GM21423 (cell line): ENCODE results near the gene CLDN16.

Experiments
- ATAC-seq: cut with Tn5 transposase; IDR thresholded peaks from one replicate; pipeline ENCODE4 v1.9.1; 2021; ENCODE audit warnings: mild to moderate bottlenecking, moderate library complexity; ENCODE audit not compliant: unreplicated experiment

CLDN16 gene

DNA sequence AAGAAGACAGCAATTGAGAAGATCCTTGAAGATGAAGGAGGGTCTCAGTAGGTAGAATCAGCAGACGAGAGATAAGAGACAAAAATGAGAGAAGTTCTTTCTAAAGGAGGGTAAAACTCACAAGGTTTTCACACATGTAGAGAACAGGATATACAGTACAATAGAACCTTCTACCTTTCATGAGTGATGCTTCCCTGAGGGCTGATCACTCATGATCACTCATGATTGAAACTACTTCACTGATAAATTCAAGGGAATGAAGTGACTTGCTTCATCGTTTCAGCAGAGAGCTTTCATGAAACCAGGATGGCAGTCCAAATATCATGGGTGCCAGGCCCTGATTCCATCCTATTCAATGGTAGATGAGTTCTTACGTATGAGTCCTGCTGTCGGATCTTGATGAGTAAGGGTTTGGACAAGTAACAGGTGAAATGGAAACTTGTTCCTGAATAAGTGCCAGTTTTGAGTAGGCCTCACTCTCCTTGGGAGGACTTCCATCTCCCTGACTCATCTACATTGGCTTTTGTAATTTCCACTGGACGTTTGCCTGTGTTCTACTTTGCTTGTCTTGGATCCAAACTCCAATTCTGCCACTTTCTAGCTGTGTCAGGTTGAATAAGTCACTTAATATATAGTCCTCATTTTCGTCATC is 9.6 kb upstream of the CLDN16 start:
- no peak for ATAC-seq

DNA sequence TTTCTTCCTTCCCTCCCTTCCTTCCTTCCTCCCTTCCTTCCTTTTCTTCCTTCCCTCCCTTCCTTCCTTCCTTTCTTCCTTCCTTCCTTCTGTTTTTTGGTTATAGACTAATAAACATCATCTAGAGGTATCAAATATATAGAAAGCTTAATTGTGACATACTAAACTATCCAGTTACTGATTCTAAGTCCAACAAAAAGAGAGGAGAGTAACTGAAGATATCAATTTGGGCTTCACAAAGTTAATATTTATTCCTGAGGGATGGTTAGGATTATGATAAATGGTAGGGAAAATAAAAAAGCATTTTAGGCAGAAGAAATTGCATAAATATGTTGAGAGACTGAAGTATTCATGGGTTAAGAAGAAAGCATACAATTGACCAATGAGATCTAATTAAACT is 7.8 kb upstream of the CLDN16 start:
- ATAC-seq: no peak

DNA sequence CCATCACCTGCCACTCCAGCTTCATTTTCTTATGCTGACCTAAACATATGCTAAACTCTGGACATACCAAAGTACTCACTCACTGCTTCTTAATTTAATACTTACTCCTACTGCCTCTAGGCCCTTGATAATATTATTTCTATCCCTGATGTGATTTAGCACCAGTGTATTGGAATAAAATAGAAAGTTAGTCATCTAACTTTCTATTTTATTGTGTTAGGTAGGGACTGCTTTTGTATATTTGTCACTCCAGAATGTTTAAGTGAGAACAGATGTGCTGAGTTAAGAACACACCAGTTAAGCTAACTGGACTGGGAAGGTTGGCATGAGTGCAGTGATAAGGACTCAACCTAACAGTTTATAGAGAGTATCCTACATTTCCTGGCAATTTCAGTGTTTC is 6.5 kb upstream of the CLDN16 start:
- ATAC-seq: no peak

DNA sequence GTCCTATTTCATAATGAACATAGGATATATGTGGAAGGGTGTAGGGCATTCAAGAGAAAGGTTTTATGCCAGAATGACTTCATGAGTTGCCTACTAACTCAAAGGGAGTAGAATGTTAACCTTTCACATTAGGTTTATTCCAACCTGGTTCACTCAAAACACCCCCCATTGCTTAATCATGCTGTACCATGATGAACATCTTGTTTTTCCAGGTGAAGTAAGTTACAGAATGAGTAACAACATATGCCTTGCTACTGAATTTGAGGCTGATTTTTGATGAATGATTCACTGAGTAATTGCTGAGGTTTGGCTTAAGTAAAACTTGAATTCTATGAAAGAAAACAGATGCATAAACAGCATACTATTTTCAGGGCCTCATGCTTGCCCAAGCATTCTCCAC is 5.9 kb upstream of the CLDN16 start:
- ATAC-seq: no peak

DNA sequence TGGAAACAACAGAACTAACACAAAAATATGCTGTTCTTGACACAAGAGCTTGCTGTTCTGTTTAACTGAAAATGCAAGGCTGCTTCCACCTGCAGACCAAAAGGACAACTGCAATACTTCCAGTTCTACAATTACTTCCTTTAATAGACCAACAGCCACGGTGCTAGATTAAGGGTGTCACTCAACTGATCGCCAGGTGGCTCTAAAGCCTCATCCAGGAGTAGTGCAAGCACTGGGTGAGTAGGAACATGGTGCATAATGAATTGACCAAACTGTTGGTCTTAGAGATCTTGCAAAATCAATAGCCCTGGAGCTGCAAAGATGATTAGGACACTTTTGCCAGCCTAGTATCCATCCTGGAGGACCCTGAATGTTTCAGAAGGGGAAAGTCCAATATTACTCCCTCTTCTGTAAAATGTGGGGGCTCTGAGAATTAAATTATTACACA is 3.6 kb upstream of the CLDN16 start:
- ATAC-seq: peak; percentile 90

DNA sequence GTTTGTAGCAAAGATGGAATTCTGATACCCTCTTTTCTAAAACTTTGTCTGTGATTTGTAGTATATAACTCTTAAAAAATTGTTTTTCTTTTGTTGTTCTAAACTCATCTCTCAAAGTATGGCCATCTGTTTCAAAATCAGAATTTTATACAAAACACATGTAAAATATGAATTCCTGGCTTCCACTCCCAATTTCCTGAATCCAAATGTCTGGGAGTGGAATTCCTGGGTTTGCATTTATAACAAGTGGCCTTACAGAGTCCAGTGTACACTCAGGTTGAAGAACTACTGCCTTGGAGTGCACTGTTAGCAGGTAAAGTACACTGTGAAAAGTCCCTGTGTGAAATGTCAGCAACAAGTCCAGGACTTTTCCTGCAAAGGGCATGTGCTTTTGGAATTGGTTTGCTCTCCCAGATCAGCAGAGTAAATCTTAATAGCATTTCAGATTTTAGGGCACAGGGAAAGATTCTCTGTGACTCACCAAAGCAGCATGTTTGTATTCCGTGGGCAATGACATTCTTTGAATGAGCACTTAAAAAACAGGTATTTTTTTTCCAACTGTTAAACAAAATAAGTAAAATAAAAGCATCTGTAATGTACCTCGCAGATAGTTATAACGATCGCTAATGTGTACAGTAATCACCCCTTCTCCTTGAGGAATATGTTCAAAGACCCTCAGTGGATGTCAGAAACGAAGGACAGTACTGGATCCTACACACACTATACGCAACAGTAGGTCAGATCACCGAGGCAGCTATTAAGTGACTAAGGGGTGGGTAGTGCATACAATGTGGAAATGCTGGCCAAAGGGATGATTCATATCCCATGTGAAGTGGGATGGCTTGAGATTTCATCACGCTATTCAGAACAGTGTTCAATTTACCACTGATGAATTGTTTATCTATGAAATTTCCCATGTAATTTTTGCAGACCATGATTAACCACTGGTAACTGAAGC is 2.0 kb upstream of the CLDN16 start:
- ATAC-seq: no peak

DNA sequence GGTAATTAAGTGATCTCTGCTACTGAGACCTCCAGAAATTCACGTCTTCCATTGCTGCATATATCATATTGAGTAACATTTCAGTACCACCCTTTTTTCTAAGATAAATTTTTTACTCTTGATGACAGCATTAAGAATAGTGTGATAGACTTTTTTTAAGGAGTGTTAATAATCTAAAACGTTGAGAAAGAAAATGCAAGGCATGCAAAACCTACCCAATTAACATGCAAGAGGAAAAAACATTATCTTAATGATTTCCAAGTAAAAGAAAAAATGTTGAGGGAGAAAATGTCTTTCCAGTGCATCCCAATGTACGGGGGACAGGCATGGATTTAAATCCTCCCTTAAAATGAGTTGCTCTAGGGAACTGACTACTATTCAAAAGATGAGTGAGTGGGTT is 740 bp downstream of the CLDN16 start:
- no peak for ATAC-seq

DNA sequence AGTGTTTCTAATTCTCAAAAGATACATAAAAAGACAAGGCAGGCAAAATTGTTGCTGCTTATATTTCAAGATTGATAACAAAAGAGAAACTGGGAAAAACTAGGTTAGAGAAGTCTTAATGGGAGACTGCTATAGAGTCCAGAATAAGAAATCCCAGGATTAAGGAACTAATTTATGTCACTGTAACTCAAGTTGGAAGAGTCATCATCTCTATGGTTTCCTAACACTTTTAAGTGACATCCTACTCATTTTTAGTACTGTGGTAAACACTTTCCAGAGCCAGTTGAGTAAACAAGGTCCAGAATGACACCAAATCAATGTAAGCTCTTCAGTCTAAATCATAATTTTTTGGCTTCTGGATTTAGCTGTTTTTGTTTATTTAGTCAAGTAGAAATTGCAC is 8.0 kb downstream of the CLDN16 start:
- no peak for ATAC-seq

DNA sequence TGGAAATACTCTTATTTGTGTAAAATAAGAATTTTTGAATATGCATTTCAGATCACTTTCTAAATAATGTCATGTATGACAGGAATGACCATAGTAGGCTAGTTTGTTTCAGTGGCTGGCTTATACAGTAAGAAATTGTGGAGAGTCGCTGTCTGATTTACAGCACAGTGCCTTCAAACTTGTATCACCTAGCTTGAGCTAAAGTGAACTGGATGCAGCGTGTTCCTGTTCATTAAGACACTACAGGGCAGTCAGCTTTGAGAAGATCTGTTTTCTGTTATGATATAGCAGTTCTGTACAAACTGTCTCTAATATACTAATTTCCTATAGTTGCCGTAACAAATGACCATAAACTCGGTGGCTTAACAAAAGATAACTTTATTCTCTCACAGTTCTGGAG is 9.9 kb downstream of the CLDN16 start:
- ATAC-seq: no peak

DNA sequence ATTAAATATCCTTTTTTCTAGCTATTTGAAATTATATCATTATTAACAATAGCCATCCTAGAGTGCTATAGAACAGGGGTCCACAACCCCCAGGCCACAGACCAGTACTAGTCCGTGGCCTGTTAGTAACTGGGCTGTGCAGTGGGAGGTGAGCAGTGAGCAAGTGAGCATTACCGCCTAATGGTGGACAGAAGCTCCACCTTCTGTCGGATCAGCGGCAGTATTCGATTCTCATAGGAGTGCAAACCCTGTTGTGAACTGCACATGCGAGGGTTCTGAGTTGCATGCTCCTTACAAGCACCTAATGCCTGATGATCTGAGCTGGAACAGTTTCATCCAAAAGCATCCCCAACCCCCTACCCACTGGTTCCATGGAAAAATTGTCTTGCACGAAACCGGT is 11.7 kb downstream of the CLDN16 start:
- ATAC-seq: no peak

DNA sequence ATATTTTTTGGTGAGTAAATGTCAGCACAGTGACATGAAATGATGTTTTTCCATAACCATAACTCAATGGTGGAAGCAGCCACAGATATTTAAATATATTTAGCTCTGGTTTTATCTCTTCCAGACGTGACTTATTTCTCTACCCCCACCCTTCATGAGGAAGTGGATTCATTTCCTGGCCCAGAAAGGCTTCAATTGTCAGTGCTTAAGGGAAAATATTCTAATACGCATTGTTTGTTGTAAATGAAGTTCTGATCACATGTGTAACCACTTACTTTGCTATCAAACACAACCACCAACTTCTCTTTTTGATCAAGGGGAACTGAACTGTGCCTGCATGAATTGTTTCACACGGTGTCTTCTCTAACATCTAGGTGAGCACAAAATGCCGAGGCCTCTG is 14.0 kb downstream of the CLDN16 start:
- ATAC-seq: no peak

DNA sequence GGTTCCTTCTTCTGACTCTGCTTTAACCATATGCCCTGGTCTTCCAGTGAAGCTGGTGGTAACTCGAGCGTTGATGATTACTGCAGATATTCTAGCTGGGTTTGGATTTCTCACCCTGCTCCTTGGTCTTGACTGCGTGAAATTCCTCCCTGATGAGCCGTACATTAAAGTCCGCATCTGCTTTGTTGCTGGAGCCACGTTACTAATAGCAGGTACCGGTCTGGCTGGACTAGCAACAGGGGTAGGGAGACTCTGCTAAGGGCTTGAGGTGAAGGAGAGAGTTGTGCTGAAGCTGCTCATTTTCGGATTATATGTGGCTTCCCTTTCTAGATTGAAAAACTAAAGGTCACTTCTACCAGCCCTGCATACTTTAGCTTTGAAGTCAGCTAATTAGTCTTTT is 16.8 kb downstream of the CLDN16 start:
- ATAC-seq: no peak

DNA sequence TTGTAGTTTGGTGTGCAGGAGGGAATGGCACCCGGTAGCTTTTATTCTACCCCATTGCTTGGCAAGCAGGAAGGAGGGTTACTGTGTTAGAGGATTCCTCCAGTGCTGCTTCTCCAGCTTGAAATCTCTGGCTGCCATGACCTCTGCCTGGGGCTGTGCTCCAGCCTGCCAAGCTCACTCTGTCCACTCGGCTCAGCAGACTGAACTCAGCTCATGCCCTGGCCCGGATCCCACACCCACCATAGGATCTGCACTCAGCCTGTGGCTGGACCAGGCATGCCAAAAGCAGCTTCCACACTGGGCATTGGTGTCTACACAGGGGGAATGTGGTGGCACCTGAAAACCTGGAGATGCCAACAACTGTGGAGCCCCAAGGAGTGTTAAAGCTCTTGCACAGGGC is 26.3 kb downstream of the CLDN16 start:
- no peak for ATAC-seq

DNA sequence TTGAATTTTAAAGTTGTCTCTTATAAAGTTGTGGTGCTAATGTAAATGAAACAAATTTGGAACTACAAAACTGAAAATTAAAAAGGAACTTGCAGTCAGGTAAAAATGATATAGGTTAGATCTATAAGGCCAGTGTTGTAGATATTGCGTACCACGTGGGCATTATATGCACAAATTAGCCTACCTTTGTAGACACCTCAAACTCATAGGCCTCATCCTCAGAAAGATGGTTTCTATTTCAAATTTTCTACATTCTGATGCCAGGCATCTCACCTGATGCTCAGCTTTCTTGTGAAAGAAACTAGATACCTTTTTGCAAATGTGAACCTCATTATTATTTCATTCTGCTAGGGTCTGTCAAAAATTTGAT is 36.1 kb downstream of the CLDN16 start:
- no peak for ATAC-seq

DNA sequence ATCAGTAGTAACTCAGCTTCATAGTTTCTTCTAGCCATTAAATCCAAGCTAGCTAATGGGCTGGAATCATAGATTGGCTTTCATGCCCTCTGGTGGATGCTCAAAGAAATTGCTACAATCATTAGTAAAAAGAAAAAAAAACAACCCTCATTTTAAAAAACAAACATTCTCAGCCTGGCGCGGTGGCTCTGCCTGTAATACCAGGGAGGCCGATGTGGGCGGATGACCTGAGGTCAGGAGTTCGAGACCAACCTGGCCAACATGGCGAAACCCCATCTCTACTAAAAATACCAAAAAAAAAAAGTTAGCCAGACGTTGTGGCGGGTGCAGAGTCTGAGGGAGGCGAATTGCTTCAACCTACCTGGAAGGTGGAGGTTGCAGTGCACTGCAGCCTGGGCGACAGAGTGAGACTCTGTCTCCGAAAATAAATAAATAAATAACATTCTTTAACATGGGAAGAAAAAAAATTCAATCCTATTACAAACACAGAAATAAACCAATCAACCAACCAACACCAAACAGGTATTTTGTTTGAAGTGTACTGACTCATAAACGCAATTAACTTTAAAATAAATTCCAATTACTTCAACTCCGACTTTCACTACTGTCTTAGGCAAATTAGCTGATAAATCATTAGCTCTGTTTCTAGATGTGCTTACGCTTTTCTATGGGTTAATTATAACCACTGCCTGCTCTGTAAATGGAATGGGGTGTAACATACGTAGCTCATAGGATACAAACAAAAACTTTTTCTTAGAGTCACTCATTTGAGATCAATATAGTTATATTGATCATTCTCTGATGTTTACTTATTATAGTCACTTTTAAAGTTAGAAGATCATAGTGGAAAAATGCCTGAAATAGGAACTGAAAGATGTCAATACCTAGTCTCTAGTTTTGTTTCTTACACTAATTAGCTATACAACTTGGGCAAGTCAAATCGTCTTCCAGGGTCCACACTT is 36.8 kb downstream of the CLDN16 start:
- ATAC-seq: peak; percentile 74

DNA sequence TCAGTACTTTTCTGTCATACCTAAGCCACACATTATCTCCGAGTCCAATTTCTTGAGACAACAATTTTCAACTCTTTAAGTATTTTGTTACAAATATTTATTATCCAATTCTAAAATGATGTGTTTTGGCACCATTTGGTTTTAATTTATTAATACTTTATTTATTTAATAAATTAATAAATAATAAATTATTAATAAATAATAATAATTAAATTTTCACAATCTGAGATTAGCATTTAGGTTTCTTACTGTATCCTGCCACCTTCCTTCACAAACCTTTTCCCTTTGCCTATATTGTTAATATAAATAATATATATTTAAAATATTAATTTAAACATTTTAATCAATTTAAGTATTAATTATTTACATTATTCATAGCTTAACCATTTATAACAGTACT is 37.9 kb downstream of the CLDN16 start:
- ATAC-seq: no peak

DNA sequence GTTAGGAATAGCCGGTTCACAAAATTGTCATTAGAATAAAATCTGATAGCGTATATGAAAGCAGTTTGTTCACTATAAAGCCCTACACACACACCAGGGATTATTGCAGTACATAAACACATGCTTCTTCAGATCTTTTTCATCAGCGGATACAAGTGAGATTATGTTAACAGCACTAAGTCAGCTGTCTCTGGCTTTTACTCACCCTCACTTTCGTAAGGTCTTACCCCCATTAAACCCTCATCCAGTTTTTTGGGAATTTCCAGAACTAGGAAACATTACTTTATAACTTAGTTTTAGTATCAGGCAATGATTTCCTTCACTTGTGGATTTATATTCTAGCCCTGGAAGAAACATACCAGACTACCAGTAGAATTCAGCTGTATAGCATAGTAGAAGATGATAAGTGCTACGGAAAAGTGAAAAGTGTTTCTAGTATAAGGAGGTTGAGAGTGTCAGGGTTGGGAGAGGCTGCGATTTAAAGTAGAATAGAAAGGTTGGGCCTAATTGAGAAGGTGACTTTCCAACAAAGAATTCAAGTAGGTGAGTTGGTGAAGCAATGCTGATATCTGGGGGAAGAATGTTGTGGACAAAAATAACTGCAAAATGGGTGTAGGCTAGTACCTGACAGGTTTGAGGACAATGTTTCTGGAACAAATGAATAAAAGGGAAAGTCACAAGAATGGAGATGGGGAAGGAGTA is 39.0 kb downstream of the CLDN16 start:
- no peak for ATAC-seq

DNA sequence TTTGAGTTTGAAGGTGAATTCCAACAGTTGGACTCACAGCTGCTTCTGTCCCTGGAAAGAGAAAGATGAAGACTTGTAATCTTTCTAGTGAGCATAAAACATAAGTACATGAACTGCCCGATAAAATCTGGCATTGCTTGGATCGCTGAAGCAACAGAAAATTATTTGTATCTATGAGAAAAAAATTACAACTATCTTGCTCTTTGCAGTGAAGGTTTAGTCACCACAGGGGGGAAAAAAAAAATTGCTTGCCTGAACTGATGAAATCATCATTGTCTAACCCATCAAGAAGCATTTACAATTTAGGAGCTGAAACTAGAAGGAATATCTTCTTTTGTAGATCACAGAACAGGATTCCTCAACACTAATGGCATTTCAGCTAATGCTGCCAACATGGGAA is 41.7 kb downstream of the CLDN16 start:
- no peak for ATAC-seq

DNA sequence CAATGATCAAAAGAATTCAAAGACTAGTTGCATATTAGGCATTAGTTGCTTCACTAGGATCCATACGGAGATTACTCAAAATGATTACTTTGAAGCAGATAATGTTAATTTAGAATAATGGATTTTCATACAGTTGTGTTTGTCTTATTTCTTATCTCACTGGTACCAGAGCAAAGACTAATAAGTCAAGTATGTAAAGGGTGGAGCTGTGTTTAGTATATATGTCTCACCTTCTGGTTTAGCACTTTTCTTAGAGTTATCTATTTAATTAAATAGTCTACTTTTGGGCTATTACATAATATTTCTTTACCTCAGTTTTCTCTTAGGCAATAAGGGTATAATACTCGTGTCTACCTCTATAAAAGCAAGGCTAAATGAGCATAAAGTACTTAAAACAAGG is 42.9 kb downstream of the CLDN16 start:
- no peak for ATAC-seq

DNA sequence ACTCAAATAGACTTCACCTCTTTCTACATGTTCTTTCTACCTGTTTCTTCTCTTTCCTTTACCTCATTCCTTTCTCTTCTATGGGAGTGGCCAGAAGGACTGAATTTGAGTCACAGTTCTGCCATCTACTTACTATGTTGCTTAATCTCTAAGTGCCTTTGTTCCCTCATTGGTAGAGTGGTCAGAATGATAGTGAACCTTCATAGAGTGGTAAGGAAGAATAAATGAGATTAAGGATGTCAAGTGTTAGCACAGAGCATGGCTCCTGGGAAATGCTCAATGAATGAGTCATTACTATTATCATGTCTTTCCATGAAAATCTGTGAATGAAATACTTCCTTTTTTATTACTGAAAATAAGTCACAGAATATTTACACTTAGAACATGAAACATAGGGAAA is 44.3 kb downstream of the CLDN16 start:
- ATAC-seq: no peak

DNA sequence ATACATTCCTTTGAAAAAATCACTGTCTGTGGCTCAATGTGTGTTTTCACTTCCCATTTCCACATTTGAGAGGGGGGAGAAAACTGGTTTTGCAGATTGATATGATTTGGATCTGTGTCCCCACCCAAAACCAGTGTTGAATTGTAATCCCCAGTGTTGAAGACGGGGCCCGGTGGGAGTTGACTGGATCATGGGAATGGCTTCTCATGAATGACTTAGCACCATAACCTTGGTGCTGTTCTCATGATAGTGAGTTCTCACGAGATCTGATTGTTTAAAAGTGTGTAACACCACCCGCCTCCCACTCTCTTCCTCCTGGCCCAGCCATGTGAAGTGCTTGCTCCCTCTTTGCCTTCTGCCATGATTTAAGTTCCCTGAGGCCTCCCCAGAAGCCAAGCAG is 45.7 kb downstream of the CLDN16 start:
- no peak for ATAC-seq
